HepG2 (cell line): ENCODE results near the gene P4HB. TPM values are rescaled to one million over a fixed set of nuclear protein-coding genes. Genes with fewer than 3 reads are reported as not detected.
"Not testable (repeated sequence)": the region's sequence is repeated elsewhere in the genome, so short reads cannot be mapped to it uniquely, and the experiment has no call there.

Experiments used
- ATAC-seq: fragments of 200-7000 bp; cut with Tn5 transposase; 3 replicates; pipeline ENCODE4 v1.9.1; 2020; ENCODE audit warnings: mild to moderate bottlenecking, moderate library complexity
- BruUV-seq: library from RNA; stranded (reverse); fragments of 400-500 nt; replicated peaks from 2 replicates; lab custom pipeline; 2021; lab: Mats Ljungman, UMichigan
- CTCF ChIA-PET: fragments of 300-600 bp; formaldehyde crosslinking; extraction: SDS; loops from one replicate; lab custom pipeline; 2021; ENCODE audit warnings: low total read pairs, inconsistent platforms, low intra/inter-chr PET ratio; lab: Yijun Ruan, JAX
- POLR2A ChIA-PET: fragments of 350-600 bp; sonication (Branson Sonifier 250); formaldehyde crosslinking; loops from one replicate; lab custom pipeline; 2020; ENCODE audit warnings: antibody characterized with exemption, inconsistent platforms; lab: Yijun Ruan, JAX
- DNase-seq: peaks from one replicate; pipeline ENCODE4 v3.0.0-alpha.2; 2015; ENCODE audit warnings: low spot score
- FAIRE-seq: peaks from 3 replicates; lab custom pipeline; 2011; peaks lifted over from hg19 to GRCh38; lab: Jason Lieb, UNC
- H2AFZ ChIP-seq: one replicate; pipeline ENCODE4 v1.6.1; 2011; ENCODE audit warnings: low read length, inconsistent platforms
- H3K27ac ChIP-seq: fragments of 300-600 bp; 3 replicates; pipeline ENCODE4 v1.8.0; 2011; ENCODE audit warnings: mixed run types, mild to moderate bottlenecking, mixed read lengths, low read length, inconsistent platforms; ENCODE audit not compliant: insufficient read depth; ENCODE audit errors: extremely low read length
- H3K27me3 ChIP-seq, 2 experiments: fragments of 200-600 bp in 1 of 2; 2 replicates in 1 of 2; 3 replicates in 1 of 2; pipeline versions ENCODE4 v1.6.0 to v1.8.0; 2011; ENCODE audit warnings: low read length in 2 of 2, mild to moderate bottlenecking in 2 of 2, moderate library complexity in 2 of 2, inconsistent platforms in 1 of 2; ENCODE audit not compliant: insufficient read depth in 2 of 2, control insufficient read depth in 1 of 2
- H3K36me3 ChIP-seq, 2 experiments: fragments of 200-600 bp in 1 of 2; replicated peaks in 1 of 2; 2 replicates in 1 of 2; 3 replicates in 1 of 2; pipeline versions ENCODE4 v1.5.1 to v1.8.0; 2011; ENCODE audit warnings: low read length in 2 of 2, inconsistent platforms in 1 of 2; ENCODE audit not compliant: insufficient read depth in 2 of 2, control insufficient read depth in 1 of 2
- H3K4me1 ChIP-seq: 2 replicates; pipeline ENCODE4 v1.5.1; 2012; ENCODE audit warnings: low read length, inconsistent platforms; ENCODE audit not compliant: insufficient read depth
- H3K4me2 ChIP-seq: 2 replicates; pipeline ENCODE4 v1.6.0; 2011; ENCODE audit warnings: low read depth, low read length, inconsistent platforms
- H3K4me3 ChIP-seq, 3 experiments: fragments of 200-600 bp in 1 of 3; sonication (generic), shearing (Covaris generic) in 1 of 3; replicated peaks in 1 of 3; 2 replicates each; pipeline ENCODE4 v1.5.1; 2011 to 2016; ENCODE audit warnings: low read length in 3 of 3, inconsistent platforms in 2 of 3, low read depth in 2 of 3, mild to moderate bottlenecking in 2 of 3, control low read depth in 1 of 3, mixed read lengths in 1 of 3; ENCODE audit not compliant: insufficient read depth in 1 of 3
- H3K79me2 ChIP-seq: one replicate; pipeline ENCODE4 v1.6.1; 2011; ENCODE audit warnings: low read length, inconsistent platforms; ENCODE audit not compliant: insufficient read depth
- H3K9ac ChIP-seq: 2 replicates; pipeline ENCODE4 v1.6.0; 2011; ENCODE audit warnings: mild to moderate bottlenecking, low read depth, low read length, inconsistent platforms; ENCODE audit not compliant: insufficient read depth
- H3K9me3 ChIP-seq: 2 replicates; pipeline ENCODE4 v1.5.1; 2012; ENCODE audit warnings: mild to moderate bottlenecking, low read length
- H4K20me1 ChIP-seq: 2 replicates; pipeline ENCODE4 v1.6.0; 2011; ENCODE audit warnings: inconsistent platforms, mild to moderate bottlenecking, low read length, moderate library complexity; ENCODE audit not compliant: insufficient read depth
- FOXA1 ChIP-seq, 2 experiments: fragments of 450-650 bp in 1 of 2; sonication (generic) in 1 of 2; formaldehyde crosslinking in 1 of 2; IDR thresholded peaks; 2 replicates each; pipeline versions ENCODE4 v1.4.0 to v1.6.1; 2016 to 2020; ENCODE audit warnings: missing genetic modification reagents in 1 of 2
- FOXA3 ChIP-seq: IDR thresholded peaks from 2 replicates; pipeline ENCODE4 v1.6.1; 2016; ENCODE audit warnings: missing genetic modification reagents, missing compliant biosample characterization
- MIER3 ChIP-seq: IDR thresholded peaks from 2 replicates; pipeline ENCODE4 v1.6.1; 2016; ENCODE audit warnings: missing compliant biosample characterization, borderline replicate concordance
- SAP130 ChIP-seq: IDR thresholded peaks from 2 replicates; pipeline ENCODE4 v1.6.1; 2016; ENCODE audit warnings: low read depth
- UBTF ChIP-seq: sonication (generic); formaldehyde crosslinking; IDR thresholded peaks from 2 replicates; pipeline ENCODE4 v1.4.0; 2020; ENCODE audit warnings: mild to moderate bottlenecking, missing genetic modification reagents
- ZNF121 ChIP-seq: sonication (generic); formaldehyde crosslinking; IDR thresholded peaks from 2 replicates; pipeline ENCODE4 v1.5.0; 2020; ENCODE audit warnings: mild to moderate bottlenecking, missing genetic modification reagents
- ZNF350 ChIP-seq: sonication (generic); formaldehyde crosslinking; IDR thresholded peaks from 2 replicates; pipeline ENCODE4 v1.4.0; 2020; ENCODE audit warnings: mild to moderate bottlenecking, low read depth, missing genetic modification reagents, borderline replicate concordance
- ZNF850 ChIP-seq: sonication (generic); formaldehyde crosslinking; conservative IDR thresholded peaks from 2 replicates; pipeline ENCODE4 v1.9.0; 2021; ENCODE audit warnings: mild to moderate bottlenecking, missing genetic modification reagents
- WGBS: methylation state at CpG from one replicate; pipeline ENCODE4 v1.1.6; 2017; ENCODE audit warnings: low lambda C conversion rate; 5-methylcytosine and 5-hydroxymethylcytosine counted together
- in situ Hi-C: cut with HindIII; loops from 2 replicates; pipeline ENCODE4 v1.10.0; 2017; ENCODE audit warnings: low pct_unique_long_range_greater_than_20kb; ENCODE audit not compliant: extremely low pct_ligation_motif_present
- intact Hi-C: fragments of 100-400 bp; cut with micrococcal nuclease; formaldehyde crosslinking; loops from one replicate; pipeline ENCODE4 v1.10.0; 2022; ENCODE audit not compliant: unreplicated experiment
- polyA plus RNA-seq, 8 experiments: library from polyadenylated mRNA; depleted of rRNA in 3 of 8; stranded (reverse) in 7 of 8; unstranded in 1 of 8; fragments of >200 nt; fragmentation: Illumina TruSeq in 4 of 8; extraction: Trizol in 4 of 8; gene quantifications; 2 replicates each; pipeline versions ENCODE4 v1.2.1 to v1.2.3, GENCODE V29; 2011 to 2016; ENCODE audit warnings: low read depth in 4 of 8, missing spikeins in 1 of 8, mixed read lengths in 1 of 8; ENCODE audit not compliant: insufficient read depth in 1 of 8
- total RNA-seq, 5 experiments: library from RNA; depleted of rRNA; stranded (reverse); fragments of >200 nt; fragmentation: Illumina TruSeq; extraction: Trizol; gene quantifications; 2 replicates each; pipeline ENCODE4 v1.2.3, GENCODE V29; 2016; ENCODE audit warnings: low read depth in 1 of 5

P4HB gene
- total and polyA plus RNA-seq, 2 of the 13 experiments (the other 11 are each of a cell fraction or from before 2014, with no cell fraction given): 185 to 782 TPM

- TF ChIP-seq FOXA3 (CRISPR knock-in tag) (peak; percentile 54), MIER3 (CRISPR knock-in tag) (no peak), ZNF850 (no peak), UBTF (CRISPR knock-in tag) (peak; percentile 86), FOXA1 (IDR thresholded peaks at IDR 0.05) (no peak), FOXA1 (CRISPR knock-in tag; IDR thresholded peaks at IDR 0.05) (peak; percentile 90), SAP130 (CRISPR knock-in tag) (peak; percentile 34; the same call in 1 of the 2 replicates), ZNF350 (peak; percentile 45; the same call in 1 of the 2 replicates)
These were observed 19.2 kb downstream of the P4HB start (continued) for GRCh38 chr17:81840826-81841778.

- H3K79me2 ChIP-seq, H4K20me1 ChIP-seq, FAIRE-seq, H2AFZ ChIP-seq, ATAC-seq, H3K9me3 ChIP-seq, CTCF ChIA-PET, H3K4me2 ChIP-seq, H3K4me3 ChIP-seq, H3K27me3 ChIP-seq, H3K9ac ChIP-seq, DNase-seq, in situ Hi-C loops, BruUV-seq, H3K27ac ChIP-seq, intact Hi-C loops: not testable (repeated sequence)
- 0 out of 2 replicates have a peak, but pooled peaks have one; percentile 37 for TF ChIP-seq ZNF121 (CRISPR knock-in tag)
- POLR2A ChIA-PET: interaction anchor here (1.2 to 8.9 kb wide), 2 partner anchors 18 to 21 kb away, joined by 5 to 40 read pairs; partner anchors contain the start of gene P4HB
- Histone ChIP-seq H3K4me1 (peaks cover 51% of the 10 kb centered on the region), H3K36me3 (peaks cover 16 to 25% of the 10 kb centered on the region in 2 experiments; a peak in 4 of 5 replicates)
- WGBS: 82% methylated on average over 5 of the region's 5 CpGs
These were observed 20.3 kb downstream of the P4HB start for GRCh38 chr17:81840059-81840458.
